NCI-H2227 (cell line): ENCODE data around the gene TIAM1.

ENCODE experiments used
- DNase-seq: peaks from one replicate; lab custom pipeline; 2025; ENCODE audit not compliant: unreplicated experiment; lab: John Stamatoyannopoulos, UW

TIAM1 gene

GRCh38 chr21:31103571-31104265 lies 240.3 kb downstream of the TIAM1 start:
- DNase-seq: no peak

DNA sequence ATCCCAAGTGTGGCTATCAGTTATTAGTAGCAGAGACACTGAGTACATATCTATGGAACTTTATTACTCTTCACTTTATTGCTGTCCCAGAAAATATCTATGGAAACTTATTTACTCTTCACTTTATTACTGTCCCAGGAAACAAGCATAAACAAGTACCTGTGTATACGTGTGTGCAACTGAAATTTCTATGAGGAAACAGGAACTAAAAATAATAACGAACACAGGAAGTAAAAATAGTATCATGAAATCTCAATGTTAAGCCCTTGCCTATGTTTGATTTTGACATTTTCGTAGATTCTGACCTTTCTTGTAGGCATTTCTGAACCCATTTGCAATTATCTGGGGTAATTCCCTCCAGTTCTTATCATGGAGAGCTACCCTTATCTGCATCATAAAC lies 240.9 kb downstream of the TIAM1 start:
- DNase-seq: no peak

- no peak for DNase-seq
These were observed 244.9 kb downstream of the TIAM1 start for GRCh38 chr21:31099122-31099521.

- peak; percentile 81 for DNase-seq
These were observed 245.5 kb downstream of the TIAM1 start for GRCh38 chr21:31098576-31099005.

DNA sequence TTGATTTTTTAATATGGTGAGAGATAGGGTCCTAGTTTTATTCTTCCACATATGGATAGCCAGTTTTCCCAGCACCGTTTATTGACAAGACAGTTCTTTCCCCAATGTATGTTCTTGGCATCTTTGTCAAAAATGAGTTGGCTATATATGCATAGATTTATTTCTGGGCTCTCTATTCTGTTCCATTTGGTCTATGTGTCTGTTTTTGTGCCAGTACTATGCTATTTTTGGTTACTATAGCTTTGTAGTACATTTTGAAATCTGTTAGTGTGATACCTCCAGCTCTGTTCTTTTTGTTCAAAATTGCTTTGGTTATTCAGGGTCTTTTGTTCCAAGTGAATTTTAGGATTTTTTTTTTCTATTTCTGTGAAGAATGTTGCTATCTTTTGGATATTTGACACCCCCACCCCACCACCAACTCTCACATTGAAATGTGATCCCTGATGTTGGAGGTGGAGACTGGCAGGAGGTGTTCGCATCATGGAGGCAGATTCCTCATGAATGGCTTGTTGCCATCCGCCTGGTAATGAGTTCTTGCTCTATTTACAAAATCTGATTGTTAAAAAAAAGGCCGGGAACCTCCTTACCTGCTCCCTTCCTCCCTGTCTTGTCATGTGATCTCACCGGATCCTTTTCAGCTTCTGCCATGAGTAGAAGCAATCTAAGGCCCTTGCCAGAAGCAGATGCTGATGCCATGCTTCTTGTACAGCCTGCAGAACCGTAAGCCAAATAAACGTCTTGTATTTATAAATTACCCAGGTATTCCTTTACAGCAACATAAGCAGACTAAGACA lies 251.0 kb downstream of the TIAM1 start:
- DNase-seq: no peak

GRCh38 chr21:31090376-31090775 lies 253.7 kb downstream of the TIAM1 start:
- no peak for DNase-seq

DNA sequence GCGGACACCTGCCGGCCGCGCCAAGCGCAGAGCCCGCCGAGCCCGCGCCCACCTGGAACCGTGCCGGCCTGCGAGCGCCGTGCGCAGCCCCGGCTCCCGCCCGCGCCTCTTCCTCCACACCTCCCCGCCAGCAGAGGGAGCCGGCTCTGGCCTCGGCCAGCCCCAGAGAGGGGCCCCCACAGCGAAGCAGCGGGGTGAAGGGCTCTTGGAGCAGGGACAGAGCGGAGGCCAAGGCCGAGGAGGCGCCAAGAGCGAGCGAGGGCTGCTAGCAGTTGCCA lies 255.6 kb downstream of the TIAM1 start:
- no peak for DNase-seq

DNA sequence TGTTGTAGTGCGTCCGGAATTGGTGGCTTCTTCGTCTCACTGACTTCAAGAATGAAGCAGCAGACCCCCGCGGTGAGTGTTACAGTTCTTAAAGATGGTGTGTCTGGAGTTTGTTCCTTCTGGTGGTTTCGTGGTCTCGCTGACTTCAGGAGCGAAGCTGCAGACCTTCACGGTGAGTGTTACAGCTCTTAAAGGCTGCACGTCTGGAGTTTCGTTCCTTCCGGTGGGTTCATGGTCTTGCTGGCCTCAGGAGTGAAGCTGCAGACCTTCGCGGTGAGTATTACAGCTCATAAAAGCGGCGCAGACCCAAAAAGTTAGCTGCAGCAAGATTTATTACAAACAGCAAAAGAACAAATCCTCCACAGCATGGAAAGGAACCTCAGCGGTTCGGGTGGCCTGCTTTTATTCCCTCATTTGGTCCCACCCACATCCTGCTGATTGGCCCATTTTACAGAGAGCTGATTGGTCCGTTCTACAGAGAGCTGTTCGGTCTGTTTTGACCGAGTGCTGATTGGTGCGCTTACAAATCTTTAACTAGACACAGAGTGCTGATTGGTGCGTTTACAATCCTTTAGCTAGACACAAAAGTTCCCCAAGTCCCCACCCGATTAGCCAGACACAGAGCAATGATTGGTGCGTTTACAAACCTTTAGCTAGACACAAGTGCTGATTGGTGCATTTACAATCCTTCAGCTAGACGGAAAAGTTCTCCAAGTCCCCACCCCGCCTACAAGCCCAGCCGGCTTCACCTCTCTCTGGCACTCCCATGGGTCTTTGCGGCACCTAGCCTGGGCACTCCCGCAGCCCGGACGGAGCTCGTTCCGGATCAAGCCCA lies 256.2 kb downstream of the TIAM1 start:
- DNase-seq: peak; percentile 94

GRCh38 chr21:31084689-31085088 lies 259.4 kb downstream of the TIAM1 start:
- peak; percentile 10 for DNase-seq

GRCh38 chr21:31078796-31079195 lies 265.3 kb downstream of the TIAM1 start:
- no peak for DNase-seq

- no peak for DNase-seq
These were observed 265.8 kb downstream of the TIAM1 start for GRCh38 chr21:31078216-31078615.

- DNase-seq: no peak
These were observed 268.2 kb downstream of the TIAM1 start for GRCh38 chr21:31075848-31076247.

- DNase-seq: no peak
These were observed 271.5 kb downstream of the TIAM1 start for GRCh38 chr21:31072533-31072932.
